GM23248 (cell line): Measurements from ENCODE around the gene PSMD12.

ENCODE experiments used
- EZH2 ChIP-seq: fragments of 200-600 bp; sonication (generic); IDR thresholded peaks from 2 replicates; pipeline ENCODE4 v1.6.1; 2018; ENCODE audit warnings: antibody characterized with exemption, mild to moderate bottlenecking; ENCODE audit not compliant: insufficient read depth, poor library complexity, severe bottlenecking
- EZH2phosphoT487 ChIP-seq: fragments of 200-600 bp; sonication (generic); IDR thresholded peaks from 2 replicates; pipeline ENCODE4 v1.6.1; 2018; ENCODE audit warnings: antibody characterized with exemption, moderate library complexity, mild to moderate bottlenecking, low read depth; ENCODE audit not compliant: insufficient read depth

GRCh38 chr17:67374329-67375053 is 8.1 kb upstream of the PSMD12 start:
- TF ChIP-seq EZH2 (no peak), EZH2phosphoT487 (no peak)
